Panc1 (cell line): ENCODE data around the gene VNN1.

ENCODE experiments used
- POLR2AphosphoS5 ChIP-seq: IDR thresholded peaks from 2 replicates; pipeline ENCODE4 v1.6.1; 2012; ENCODE audit warnings: mild to moderate bottlenecking, low read depth, low read length, moderate library complexity
- SIN3A ChIP-seq: IDR thresholded peaks from 2 replicates; pipeline ENCODE4 v1.6.1; 2012; ENCODE audit warnings: low read depth, mild to moderate bottlenecking, low read length, moderate library complexity, borderline replicate concordance; ENCODE audit not compliant: insufficient read depth
- TCF7L2 ChIP-seq: IDR thresholded peaks from 2 replicates; pipeline ENCODE4 v1.6.1; 2011; ENCODE audit warnings: mild to moderate bottlenecking, low read depth, low read length, inconsistent platforms
- TF ChIP-seq, protein P1 (sequence below): fragments of 450-650 bp; IDR thresholded peaks from 2 replicates; pipeline ENCODE4 v1.5.1; 2017; ENCODE audit warnings: mild to moderate bottlenecking
- TF ChIP-seq, protein P2 (sequence below), 2 experiments: IDR thresholded peaks; 2 replicates each; pipeline ENCODE4 v1.6.1; 2011 to 2012; ENCODE audit warnings: low read depth in 2 of 2, control low read depth in 1 of 2, low read length in 1 of 2, mild to moderate bottlenecking in 1 of 2, moderate library complexity in 1 of 2; ENCODE audit not compliant: insufficient read depth in 1 of 2

DNA sequence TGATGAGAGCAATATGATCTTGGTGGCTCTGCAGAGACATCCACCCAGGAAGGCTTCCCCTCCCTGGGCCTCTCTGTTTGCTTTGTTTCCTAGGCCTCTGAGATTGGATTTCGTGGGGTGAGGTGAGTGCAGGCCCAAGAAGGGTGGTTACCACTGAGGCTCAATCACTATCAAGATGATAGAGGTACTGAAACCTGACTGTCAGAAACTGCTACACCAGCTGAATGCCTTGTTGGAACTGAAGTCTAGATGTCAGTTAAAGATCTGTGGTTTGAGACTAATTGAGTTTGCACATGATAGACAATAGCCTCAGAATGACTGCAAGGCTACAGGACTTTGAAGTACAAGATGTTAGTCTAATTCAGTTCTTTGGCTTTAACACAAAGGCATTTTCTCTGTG, 15.2 kb downstream of the VNN1 start:
- TF ChIP-seq, protein P1, sequence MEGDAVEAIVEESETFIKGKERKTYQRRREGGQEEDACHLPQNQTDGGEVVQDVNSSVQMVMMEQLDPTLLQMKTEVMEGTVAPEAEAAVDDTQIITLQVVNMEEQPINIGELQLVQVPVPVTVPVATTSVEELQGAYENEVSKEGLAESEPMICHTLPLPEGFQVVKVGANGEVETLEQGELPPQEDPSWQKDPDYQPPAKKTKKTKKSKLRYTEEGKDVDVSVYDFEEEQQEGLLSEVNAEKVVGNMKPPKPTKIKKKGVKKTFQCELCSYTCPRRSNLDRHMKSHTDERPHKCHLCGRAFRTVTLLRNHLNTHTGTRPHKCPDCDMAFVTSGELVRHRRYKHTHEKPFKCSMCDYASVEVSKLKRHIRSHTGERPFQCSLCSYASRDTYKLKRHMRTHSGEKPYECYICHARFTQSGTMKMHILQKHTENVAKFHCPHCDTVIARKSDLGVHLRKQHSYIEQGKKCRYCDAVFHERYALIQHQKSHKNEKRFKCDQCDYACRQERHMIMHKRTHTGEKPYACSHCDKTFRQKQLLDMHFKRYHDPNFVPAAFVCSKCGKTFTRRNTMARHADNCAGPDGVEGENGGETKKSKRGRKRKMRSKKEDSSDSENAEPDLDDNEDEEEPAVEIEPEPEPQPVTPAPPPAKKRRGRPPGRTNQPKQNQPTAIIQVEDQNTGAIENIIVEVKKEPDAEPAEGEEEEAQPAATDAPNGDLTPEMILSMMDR: no peak
- TF ChIP-seq POLR2AphosphoS5: no peak
- TF ChIP-seq, protein P2, sequence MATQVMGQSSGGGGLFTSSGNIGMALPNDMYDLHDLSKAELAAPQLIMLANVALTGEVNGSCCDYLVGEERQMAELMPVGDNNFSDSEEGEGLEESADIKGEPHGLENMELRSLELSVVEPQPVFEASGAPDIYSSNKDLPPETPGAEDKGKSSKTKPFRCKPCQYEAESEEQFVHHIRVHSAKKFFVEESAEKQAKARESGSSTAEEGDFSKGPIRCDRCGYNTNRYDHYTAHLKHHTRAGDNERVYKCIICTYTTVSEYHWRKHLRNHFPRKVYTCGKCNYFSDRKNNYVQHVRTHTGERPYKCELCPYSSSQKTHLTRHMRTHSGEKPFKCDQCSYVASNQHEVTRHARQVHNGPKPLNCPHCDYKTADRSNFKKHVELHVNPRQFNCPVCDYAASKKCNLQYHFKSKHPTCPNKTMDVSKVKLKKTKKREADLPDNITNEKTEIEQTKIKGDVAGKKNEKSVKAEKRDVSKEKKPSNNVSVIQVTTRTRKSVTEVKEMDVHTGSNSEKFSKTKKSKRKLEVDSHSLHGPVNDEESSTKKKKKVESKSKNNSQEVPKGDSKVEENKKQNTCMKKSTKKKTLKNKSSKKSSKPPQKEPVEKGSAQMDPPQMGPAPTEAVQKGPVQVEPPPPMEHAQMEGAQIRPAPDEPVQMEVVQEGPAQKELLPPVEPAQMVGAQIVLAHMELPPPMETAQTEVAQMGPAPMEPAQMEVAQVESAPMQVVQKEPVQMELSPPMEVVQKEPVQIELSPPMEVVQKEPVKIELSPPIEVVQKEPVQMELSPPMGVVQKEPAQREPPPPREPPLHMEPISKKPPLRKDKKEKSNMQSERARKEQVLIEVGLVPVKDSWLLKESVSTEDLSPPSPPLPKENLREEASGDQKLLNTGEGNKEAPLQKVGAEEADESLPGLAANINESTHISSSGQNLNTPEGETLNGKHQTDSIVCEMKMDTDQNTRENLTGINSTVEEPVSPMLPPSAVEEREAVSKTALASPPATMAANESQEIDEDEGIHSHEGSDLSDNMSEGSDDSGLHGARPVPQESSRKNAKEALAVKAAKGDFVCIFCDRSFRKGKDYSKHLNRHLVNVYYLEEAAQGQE (IDR thresholded peaks at IDR 0.05; ENCODE audit: insufficient read depth in 1 of 2, low read depth in 2 of 2, low read length in 1 of 2): no peak
- TF ChIP-seq SIN3A: no peak
- TF ChIP-seq TCF7L2: no peak
